ENCODE results near the gene OR5B3. TPM values are rescaled to one million over a fixed set of nuclear protein-coding genes. Genes with fewer than 3 reads are reported as not detected.

Gene OR5B3
- total and polyA plus RNA-seq, 2 of the 13 experiments (the other 11 are each of a cell fraction or from before 2014, with no cell fraction given), result not detected

DNA sequence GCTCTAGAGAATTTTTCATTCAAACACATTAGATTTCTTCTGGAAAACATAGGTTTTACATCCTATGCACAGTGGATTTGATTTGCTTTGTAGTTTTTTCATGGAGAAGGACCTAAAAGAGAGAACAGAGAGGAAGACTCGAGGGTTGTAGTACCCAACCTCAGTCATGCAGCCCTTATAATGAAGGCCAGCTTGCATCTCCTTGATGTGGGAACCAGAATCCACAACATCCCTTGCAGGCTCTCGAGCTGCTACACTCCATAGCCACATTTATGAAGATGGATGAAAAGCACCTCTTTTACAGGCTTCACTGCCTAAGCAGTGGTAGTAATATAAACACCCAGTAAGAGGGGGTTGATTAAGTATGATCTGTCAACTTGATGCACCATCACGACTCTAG is 44.9 kb upstream of the OR5B3 start:
- FAIRE-seq, result no peak

More for the DNA sequence above, 44.9 kb upstream of the OR5B3 start:
- H3K4me2 ChIP-seq (ENCODE audit: low read depth, low read length), result no peak overlapping the region
- TF ChIP-seq SAFB2 (CRISPR knock-in tag; IDR thresholded peaks at IDR 0.05; ENCODE audit: borderline replicate concordance, low read depth) (no peak), HINFP (CRISPR knock-in tag; IDR thresholded peaks at IDR 0.05; ENCODE audit: low read depth) (no peak), ZNF792 (CRISPR knock-in tag; IDR thresholded peaks at IDR 0.05) (no peak), ATF7-NPFF (CRISPR knock-in tag; IDR thresholded peaks at IDR 0.05; ENCODE audit: low read depth) (no peak), JUNB (CRISPR knock-in tag; IDR thresholded peaks at IDR 0.05; ENCODE audit: borderline replicate concordance) (no peak), FOXM1 (CRISPR knock-in tag; IDR thresholded peaks at IDR 0.05) (no peak), ZNF251 (CRISPR knock-in tag; IDR thresholded peaks at IDR 0.05) (no peak), ZNF598 (CRISPR knock-in tag; IDR thresholded peaks at IDR 0.05; ENCODE audit: borderline replicate concordance) (no peak), KAT7 (CRISPR knock-in tag; IDR thresholded peaks at IDR 0.05; ENCODE audit: borderline replicate concordance) (no peak), NAIF1 (CRISPR knock-in tag; IDR thresholded peaks at IDR 0.05; ENCODE audit: borderline replicate concordance) (no peak), ZMYM3 (CRISPR knock-in tag; IDR thresholded peaks at IDR 0.05) (no peak), RARG (CRISPR knock-in tag; IDR thresholded peaks at IDR 0.05; ENCODE audit: low read depth) (no peak), ISL2 (CRISPR knock-in tag; IDR thresholded peaks at IDR 0.05) (no peak), ZNF724P (CRISPR knock-in tag; IDR thresholded peaks at IDR 0.05; ENCODE audit: borderline replicate concordance) (no peak), MYC (CRISPR knock-in tag; IDR thresholded peaks at IDR 0.05; ENCODE audit: borderline replicate concordance) (no peak)
- no peaks in the 10 kb centered on the region for H3K4me1 ChIP-seq (ENCODE audit: insufficient read depth, low read length)
- no peaks in the 10 kb centered on the region for H3K36me3 ChIP-seq (replicated peaks in 1 of 2; ENCODE audit: control insufficient read depth in 1 of 2, insufficient read depth in 2 of 2, low read length in 2 of 2)
- no peak for ATAC-seq
- in situ Hi-C loops (cut with HindIII; ENCODE audit: extremely low pct_ligation_motif_present, low pct_unique_long_range_greater_than_20kb), result no loop called here
- no peaks in the 10 kb centered on the region for H3K9me3 ChIP-seq (ENCODE audit: low read length)
- ChIA-PET CTCF (ENCODE audit: low intra/inter-chr PET ratio, low total read pairs) (no interaction called here), POLR2A (no interaction called here)
- no peak overlapping the region for H2AFZ ChIP-seq (ENCODE audit: low read length)
- BruUV-seq (replicated peaks), result no TSS peak
- DNase-seq (ENCODE audit: low spot score), result no peak
- no peaks in the 10 kb centered on the region for H3K79me2 ChIP-seq (ENCODE audit: insufficient read depth, low read length)
- H3K27me3 ChIP-seq (ENCODE audit: control insufficient read depth in 1 of 2, insufficient read depth in 2 of 2, low read length in 2 of 2), result no peaks in the 10 kb centered on the region
- intact Hi-C loops (cut with micrococcal nuclease; ENCODE audit: unreplicated experiment), result no loop called here
- H3K4me3 ChIP-seq (replicated peaks in 1 of 3; ENCODE audit: insufficient read depth in 1 of 3, low read depth in 2 of 3, low read length in 3 of 3), result no peak overlapping the region
- 0% methylated on average over 3 of the region's 3 CpGs for WGBS (ENCODE audit: low lambda C conversion rate)
- no peaks in the 10 kb centered on the region for H4K20me1 ChIP-seq (ENCODE audit: insufficient read depth, low read length)
- no peak overlapping the region for H3K27ac ChIP-seq (ENCODE audit: extremely low read length, insufficient read depth, low read length)
- no peak overlapping the region for H3K9ac ChIP-seq (ENCODE audit: insufficient read depth, low read depth, low read length)

Measured in HepG2 (cell line).